ENCODE results near the gene RBM22.

The RBM22 gene

GRCh38 chr5:150645070-150645700, 55.7 kb downstream of the RBM22 start:
- no peak overlapping the region for H3K4me3 ChIP-seq (ENCODE audit: low read depth, low read length)
- no peak for DNase-seq (ENCODE audit: low read depth)
- TF ChIP-seq, protein P1, sequence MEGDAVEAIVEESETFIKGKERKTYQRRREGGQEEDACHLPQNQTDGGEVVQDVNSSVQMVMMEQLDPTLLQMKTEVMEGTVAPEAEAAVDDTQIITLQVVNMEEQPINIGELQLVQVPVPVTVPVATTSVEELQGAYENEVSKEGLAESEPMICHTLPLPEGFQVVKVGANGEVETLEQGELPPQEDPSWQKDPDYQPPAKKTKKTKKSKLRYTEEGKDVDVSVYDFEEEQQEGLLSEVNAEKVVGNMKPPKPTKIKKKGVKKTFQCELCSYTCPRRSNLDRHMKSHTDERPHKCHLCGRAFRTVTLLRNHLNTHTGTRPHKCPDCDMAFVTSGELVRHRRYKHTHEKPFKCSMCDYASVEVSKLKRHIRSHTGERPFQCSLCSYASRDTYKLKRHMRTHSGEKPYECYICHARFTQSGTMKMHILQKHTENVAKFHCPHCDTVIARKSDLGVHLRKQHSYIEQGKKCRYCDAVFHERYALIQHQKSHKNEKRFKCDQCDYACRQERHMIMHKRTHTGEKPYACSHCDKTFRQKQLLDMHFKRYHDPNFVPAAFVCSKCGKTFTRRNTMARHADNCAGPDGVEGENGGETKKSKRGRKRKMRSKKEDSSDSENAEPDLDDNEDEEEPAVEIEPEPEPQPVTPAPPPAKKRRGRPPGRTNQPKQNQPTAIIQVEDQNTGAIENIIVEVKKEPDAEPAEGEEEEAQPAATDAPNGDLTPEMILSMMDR (IDR thresholded peaks at IDR 0.05; ENCODE audit: low read depth, low read length): no peak
- TF ChIP-seq POLR2A (IDR thresholded peaks at IDR 0.05; ENCODE audit: extremely low read depth, insufficient read length) (no peak), MYC (IDR thresholded peaks at IDR 0.05; ENCODE audit: low read depth, low read length) (no peak), MAX (IDR thresholded peaks at IDR 0.05; ENCODE audit: low read depth, low read length) (no peak)

DNA sequence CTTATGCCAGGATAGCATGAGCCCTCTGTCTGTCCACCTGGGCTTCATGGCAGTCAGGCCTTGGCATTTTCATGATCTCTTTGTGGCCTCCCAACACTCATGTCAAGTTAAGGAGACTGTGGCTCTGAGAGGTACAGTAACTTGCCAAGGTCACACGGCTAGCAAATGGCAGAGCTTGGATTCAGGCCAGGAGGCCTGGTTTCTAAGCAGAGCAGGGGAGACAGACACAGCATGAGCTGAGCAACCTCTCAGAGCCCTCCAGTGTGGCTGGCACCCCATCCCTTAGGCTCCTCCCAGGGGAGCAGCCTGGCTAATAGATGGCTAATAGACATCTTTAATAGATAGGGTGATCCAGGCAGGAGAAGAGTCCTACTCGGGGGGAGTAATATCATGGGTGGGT, 56.3 kb downstream of the RBM22 start:
- H3K4me3 ChIP-seq (ENCODE audit: low read depth, low read length): no peak overlapping the region
- no peak for TF ChIP-seq MYC (IDR thresholded peaks at IDR 0.05; ENCODE audit: low read depth, low read length)
- TF ChIP-seq, protein P1 (IDR thresholded peaks at IDR 0.05; ENCODE audit: low read depth, low read length): no peak
- no peak for TF ChIP-seq MAX (IDR thresholded peaks at IDR 0.05; ENCODE audit: low read depth, low read length)
- no peak for TF ChIP-seq POLR2A (IDR thresholded peaks at IDR 0.05; ENCODE audit: extremely low read depth, insufficient read length)
- DNase-seq (ENCODE audit: low read depth): no peak

DNA sequence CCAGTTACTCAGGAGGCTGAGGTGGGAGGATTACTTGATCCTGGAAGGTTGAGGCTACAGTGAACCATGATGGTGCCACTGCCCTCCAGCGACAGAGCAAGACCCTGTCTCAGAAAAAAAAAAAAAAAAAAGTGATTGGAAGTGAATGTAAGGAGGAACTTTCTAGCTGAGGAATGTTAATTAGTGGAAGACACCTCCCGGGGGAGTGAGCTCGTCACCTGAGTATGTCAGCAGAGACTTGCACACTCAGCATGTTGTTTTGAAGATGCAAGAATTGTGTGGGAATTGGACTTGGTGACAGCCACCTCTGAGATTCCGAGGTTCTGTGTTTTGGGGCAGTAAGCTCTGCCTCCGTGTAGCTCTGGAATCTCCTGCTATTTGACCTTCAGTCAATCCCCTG, 56.8 kb downstream of the RBM22 start:
- no peak for TF ChIP-seq MAX (IDR thresholded peaks at IDR 0.05; ENCODE audit: low read depth, low read length)
- TF ChIP-seq POLR2A (IDR thresholded peaks at IDR 0.05; ENCODE audit: extremely low read depth, insufficient read length): no peak
- TF ChIP-seq MYC (IDR thresholded peaks at IDR 0.05; ENCODE audit: low read depth, low read length): no peak
- TF ChIP-seq, protein P1 (IDR thresholded peaks at IDR 0.05; ENCODE audit: low read depth, low read length): no peak
- DNase-seq (ENCODE audit: low read depth): no peak

GRCh38 chr5:150642991-150643710, 57.7 kb downstream of the RBM22 start:
- H3K4me3 ChIP-seq (ENCODE audit: low read depth, low read length): no peak overlapping the region
- TF ChIP-seq MYC (IDR thresholded peaks at IDR 0.05; ENCODE audit: low read depth, low read length) (no peak), POLR2A (IDR thresholded peaks at IDR 0.05; ENCODE audit: extremely low read depth, insufficient read length) (no peak), MAX (IDR thresholded peaks at IDR 0.05; ENCODE audit: low read depth, low read length) (no peak)
- TF ChIP-seq, protein P1 (IDR thresholded peaks at IDR 0.05; ENCODE audit: low read depth, low read length): no peak
- DNase-seq (ENCODE audit: low read depth): no peak

More for the DNA sequence above, 56.8 kb downstream of the RBM22 start:
- H3K4me3 ChIP-seq (ENCODE audit: low read depth, low read length): no peak overlapping the region

DNA sequence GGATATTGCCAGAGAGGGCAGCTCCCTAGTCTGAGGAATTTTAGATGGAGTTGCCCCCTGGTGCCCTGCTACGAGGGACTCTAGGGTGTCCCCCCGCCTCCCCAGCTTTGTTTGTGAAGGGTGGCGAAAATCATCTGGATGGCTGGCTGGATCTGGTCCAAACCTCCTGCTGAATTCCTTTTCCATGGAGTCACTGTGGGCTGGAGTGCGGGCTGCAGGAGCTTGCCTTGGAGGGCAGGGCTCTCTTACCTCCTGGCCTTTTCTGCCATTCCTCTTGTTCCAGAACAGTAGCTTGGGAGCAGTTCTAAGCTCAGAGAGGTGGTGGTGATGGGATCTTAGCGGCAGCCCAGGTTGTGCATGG, 58.3 kb downstream of the RBM22 start:
- no peak overlapping the region for H3K4me3 ChIP-seq (ENCODE audit: low read depth, low read length)
- DNase-seq (ENCODE audit: low read depth): no peak
- no peak for TF ChIP-seq MAX (IDR thresholded peaks at IDR 0.05; ENCODE audit: low read depth, low read length)
- TF ChIP-seq MYC (IDR thresholded peaks at IDR 0.05; ENCODE audit: low read depth, low read length): no peak
- TF ChIP-seq, protein P1 (IDR thresholded peaks at IDR 0.05; ENCODE audit: low read depth, low read length): no peak
- TF ChIP-seq POLR2A (IDR thresholded peaks at IDR 0.05; ENCODE audit: extremely low read depth, insufficient read length): no peak

Measured in NB4 (cell line).